Measurements from ENCODE around the gene HACL1.

- TF ChIP-seq CTCF (conservative IDR thresholded peaks at IDR 0.05) (no peak), EZH2 (IDR thresholded peaks at IDR 0.05; ENCODE audit: low read depth) (no peak)
These were observed 22.3 kb downstream of the HACL1 start for GRCh38 chr3:15579051-15579450.

Data from PC-9 (cell line).